GM19043 (cell line): Measurements from ENCODE around the gene AP3B1.

Experiments
- ATAC-seq: cut with Tn5 transposase; IDR thresholded peaks from one replicate; pipeline ENCODE4 v1.9.1; 2021; ENCODE audit warnings: low read depth; ENCODE audit not compliant: unreplicated experiment

AP3B1 gene

DNA sequence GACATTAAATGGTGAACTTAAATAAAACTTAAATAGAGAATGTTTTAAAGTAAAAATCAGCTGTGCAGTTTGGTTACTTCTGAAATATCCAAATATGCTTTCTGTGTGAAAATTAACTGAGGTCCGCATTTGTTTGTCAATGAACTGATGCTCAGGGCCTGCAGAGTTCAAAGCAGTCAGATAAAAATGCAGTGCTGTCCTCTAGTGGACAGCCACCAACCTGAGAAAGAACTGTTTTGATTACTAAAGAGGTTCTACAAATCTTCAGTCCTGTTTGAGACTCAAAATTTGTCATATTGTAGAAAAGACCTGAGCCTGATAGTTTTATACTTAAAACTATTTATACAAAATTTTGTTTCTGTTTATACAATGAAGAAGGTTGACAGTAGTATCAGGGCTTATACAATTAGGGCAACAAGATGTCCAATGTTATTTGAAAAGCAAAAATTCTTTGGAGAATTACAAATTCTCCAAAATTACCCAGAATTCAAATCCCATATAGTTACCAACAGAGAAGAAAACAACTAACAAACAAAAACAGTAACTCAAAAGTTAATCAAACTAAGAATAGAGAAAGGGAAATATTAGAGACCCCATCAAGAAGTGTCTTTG, 286.0 kb downstream of the AP3B1 start:
- no peak for ATAC-seq

DNA sequence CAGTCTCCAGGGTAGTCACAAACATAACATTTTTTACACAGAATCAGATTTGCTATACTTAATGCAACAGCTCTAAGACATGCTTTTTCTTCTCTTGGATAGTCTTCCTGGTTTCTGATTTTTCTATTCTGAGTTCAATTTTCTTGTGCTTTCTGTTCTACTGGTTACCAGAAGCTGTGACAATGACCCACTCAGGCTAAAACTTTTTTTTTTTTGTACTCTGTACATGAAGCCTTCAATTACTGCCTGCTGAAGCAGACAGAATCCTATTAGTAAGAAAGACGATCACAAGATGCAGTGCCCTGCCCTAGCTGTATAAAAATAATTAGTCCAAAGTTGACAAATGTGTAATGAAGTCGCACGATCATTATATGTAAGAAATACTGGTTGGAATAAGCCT, 287.3 kb downstream of the AP3B1 start:
- ATAC-seq: no peak

DNA sequence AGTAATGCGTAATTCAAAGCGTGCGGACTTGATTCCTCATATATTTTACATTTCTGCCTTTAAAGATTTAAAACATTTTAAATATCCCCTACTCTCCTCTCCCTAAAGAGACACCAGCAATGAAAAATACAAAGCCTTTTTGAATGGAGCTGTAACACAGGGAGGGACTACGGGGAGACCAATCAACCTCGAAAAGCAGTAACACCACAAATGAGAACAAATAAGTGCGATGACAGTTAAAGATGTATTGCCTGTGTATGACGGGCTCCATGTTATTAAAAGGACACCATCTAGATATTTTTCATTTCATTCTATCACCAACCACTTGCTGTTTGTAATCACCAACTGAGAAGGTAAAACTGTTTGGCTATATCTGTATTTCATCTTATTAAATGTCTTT, 288.0 kb downstream of the AP3B1 start:
- no peak for ATAC-seq

DNA sequence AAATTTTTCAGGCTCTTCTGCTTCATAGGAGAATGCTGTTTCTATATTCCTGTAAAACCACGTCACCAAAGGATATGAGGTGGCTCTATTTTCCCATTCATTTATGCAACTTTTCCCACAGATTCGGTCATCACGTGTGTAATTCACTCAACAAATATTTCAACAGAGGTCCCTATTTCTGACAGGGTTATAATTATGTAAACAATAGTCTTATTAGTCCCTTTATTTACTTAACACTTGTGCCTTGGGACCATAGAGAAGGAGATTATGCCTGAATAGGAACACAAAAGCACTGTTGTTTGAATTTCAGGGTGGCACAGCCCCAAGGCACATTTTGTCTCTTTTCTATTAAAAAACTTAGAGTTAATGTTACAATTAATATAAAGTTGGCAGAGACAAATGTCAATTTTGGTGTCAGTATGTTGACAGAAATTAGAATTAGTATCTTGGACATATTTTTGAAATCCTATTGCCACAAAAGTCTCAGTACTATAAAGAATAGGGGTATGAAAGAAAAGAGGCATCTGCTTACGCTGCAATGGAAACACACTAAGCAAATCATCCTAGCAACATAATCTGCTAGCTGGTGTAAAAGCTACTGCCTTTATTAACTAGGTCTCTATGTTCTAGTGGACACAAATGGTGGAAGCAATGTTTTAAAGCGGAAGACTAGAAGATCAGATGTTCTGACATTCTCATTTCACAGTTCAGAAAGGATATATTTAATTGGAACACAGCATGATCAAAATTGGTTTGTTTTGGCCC, 289.3 kb downstream of the AP3B1 start:
- no peak for ATAC-seq

DNA sequence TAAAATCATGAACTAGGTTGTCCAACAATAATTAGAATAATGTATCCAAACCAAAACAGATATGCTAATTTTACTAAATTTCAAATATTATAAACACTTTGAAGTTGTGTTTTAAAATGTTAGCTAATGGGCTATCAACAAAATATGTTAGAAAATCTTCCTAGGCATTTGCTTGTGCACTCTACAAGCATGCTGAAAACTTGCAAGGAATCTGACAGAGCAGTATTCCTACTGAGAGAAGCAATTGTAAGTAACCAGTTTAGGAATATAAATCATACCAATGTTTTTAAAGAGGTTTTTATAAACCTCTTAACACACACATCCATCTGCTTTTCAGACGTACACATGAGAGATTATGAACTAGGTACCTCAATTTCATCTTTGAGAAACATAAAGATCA, 289.9 kb downstream of the AP3B1 start:
- ATAC-seq: no peak

DNA sequence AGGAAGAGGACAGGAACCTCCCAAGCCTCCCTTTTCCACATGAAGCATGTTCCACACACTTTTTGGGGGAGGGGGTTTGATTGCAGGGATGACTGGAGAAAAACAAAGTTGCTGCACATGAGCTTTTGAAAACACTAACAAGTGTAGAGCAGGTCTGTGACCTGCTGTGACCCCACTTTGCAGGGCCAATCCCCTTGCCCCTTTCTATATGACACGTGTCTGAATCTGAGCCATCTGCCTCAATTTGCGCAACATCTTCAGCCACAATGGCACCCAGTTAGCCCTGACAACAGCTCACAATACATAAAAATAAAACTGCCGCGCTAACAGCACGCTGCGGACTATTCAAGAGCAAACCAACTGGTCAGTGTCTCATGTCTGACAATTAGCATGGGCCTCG, 290.6 kb downstream of the AP3B1 start:
- ATAC-seq: no peak

DNA sequence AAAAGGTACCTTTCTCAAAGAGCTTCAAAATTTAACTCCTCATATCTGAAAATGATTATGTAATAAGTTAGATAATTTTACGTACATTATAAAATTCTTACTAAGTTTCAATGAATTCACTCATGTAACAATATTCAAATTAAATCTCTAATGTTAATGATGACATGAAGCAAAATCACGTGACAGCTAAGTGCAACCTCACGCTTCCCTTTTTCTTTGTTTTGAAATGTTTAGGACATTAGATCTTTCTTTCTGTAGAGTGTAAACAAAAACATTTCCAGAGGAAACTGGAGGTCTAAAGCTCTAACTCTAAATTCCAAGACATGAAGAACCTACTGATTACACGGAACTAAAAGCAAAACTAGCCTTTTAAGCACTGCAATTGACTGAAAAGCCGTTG, 291.0 kb downstream of the AP3B1 start:
- no peak for ATAC-seq

DNA sequence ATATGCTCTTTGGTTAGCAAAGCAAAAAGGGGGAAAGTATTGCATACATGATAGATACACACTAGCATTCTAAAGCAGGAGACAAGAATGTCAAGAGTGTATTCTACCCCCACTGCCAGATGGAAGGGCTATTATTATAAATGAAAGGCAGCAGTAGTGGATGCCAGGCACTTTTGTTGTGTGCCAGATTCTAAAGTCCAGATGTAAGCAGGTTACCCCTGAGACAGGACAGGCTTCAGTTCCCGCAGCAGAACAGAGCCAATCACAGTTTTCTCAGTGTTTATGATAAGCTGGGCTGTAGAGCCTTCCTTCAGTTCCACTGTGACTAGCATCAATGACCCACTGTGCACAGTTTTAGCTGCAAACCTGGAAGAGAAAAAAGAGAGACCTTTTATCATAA, 291.8 kb downstream of the AP3B1 start:
- ATAC-seq: no peak

DNA sequence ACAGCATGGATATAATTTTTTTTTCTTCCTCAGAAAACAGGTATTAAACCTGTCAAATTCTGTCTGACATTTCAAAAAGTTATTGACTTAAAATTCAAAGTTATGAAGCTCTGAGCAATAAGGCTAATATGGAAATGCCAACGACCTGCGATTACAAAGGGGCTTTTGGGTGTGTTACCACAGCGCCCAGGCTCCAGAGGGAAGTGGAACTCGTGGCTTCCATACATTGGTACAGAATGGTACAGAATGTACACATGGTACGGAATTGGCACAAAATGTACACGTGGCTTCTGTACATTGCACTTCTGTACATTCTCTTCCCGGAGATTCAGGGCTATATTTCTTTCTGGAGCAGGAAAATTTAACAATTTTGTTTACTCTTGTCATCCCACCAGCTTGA, 293.3 kb downstream of the AP3B1 start:
- ATAC-seq: no peak

DNA sequence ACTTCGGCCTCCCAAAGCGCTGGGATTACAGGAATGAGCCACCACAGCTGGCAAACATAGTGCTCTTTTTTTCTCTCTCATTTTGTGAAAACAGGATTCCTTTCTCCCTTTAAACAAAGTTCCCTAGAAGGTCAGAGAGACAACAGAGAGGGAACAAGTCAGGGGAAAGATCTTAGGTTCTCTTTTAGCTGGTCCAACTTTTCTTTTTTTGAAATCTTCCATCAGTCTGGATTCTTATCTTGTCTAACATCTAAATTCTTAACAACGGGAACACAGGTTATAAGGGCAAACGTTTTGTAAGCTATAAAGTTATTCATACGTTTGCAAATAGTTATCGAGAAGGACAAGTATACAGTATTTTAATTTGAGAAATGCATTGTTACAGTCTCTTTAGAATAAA, 294.3 kb downstream of the AP3B1 start:
- no peak for ATAC-seq

DNA sequence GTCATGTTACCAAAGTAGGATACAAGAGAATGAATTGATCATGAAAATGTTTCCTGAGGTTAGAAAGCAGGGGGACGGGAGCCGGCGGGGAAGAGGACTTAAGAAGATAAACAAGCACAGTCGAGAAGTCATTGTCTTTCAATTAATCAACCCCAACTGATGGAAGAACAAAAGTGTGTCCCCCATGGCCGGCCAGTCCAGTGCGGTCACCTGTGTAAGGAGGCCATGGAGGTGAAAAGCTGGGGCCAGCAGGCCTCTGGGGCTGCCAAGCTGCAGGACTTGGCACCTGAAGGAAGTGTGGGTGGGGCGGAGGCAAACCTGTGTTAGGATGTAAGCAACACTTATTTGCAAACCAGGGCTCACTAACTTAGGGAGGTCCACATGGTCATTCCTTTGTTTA, 295.1 kb downstream of the AP3B1 start:
- no peak for ATAC-seq

DNA sequence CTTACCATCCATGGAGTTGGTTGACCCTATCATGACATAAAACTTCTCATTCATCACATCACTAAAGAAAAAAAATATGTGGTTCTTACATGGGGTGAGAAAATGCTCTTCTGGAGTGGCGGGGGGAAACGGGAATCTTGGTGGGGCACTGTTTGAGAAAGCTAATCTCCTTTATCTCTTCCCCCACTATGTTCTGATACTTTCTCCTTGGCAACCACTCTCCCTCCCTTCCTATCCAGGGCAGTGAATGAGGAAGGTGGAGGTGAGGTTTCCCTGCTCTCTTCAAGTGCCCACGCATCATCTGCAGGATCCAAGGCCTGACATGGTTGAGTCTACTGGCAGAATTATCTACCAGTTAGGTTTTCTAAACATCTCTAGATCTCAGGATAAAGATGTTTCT, 297.6 kb downstream of the AP3B1 start:
- ATAC-seq: no peak

DNA sequence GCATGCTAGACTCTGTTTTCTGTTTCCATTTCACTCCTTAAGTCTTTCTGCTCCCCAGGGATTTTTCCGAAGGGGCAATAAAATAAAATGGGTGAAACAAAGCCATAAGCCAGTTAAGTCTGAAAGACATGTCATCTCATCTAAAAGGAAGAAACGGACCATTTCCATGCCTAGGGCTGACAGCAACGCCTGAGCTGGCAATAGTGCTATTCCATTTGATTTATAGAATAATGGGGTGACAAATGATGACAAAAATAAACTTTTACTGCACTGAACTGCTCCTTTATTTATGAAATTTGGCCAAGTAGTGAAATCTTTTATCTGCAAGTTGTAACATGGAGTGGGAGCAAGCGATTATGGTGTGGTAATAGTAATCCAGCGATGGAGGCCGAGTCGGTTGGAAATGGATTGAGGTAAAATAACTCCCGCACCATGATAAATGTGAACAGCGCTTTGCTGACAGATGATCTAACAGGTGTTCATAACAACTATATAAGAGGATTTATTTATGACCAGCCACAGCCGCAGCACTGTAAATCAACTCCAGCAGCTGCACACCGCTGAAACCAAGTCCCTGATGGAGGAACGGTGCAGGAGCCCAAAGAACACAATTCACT, 298.6 kb downstream of the AP3B1 start:
- no peak for ATAC-seq

DNA sequence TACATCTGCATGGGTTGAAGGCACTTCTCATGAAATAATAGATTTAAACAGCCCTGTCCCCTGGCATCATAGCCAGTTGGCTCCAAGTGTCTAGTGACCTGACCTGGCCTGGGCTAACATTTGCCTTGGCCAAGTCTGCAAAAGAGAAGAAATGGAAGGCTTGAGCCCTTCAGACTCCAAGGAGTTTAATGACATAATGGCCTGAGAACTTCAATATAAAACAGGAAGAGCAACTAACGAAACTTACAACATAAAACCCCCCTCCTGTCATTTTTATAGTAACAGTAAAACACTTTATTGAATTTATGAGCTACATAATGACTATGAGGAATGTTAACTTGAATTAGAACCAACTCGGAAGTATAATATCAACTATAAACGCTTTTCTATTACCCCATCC, 299.6 kb downstream of the AP3B1 start:
- no peak for ATAC-seq

DNA sequence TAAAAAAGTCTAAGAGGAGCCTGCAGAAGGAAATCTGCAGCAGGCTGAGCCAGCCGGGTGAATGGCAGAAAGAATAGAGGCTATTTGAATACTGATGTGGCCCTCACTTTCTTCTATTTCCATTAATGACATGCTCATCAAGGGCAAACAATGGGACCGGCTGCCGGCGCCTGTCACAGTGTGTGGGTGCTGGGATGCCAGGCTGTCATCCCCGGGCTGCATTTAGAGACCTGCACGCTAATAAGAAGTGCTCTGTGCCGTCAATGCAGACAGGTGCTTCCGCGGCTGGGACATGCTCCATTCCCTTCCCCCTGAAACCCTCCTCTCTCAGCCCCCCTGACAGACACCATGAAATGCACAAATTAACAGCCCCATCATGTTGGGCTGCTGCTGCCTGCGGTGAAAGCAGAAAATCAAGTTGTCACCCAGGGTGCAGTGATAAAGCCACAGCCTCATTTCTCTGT, 300.6 kb downstream of the AP3B1 start:
- ATAC-seq: no peak

DNA sequence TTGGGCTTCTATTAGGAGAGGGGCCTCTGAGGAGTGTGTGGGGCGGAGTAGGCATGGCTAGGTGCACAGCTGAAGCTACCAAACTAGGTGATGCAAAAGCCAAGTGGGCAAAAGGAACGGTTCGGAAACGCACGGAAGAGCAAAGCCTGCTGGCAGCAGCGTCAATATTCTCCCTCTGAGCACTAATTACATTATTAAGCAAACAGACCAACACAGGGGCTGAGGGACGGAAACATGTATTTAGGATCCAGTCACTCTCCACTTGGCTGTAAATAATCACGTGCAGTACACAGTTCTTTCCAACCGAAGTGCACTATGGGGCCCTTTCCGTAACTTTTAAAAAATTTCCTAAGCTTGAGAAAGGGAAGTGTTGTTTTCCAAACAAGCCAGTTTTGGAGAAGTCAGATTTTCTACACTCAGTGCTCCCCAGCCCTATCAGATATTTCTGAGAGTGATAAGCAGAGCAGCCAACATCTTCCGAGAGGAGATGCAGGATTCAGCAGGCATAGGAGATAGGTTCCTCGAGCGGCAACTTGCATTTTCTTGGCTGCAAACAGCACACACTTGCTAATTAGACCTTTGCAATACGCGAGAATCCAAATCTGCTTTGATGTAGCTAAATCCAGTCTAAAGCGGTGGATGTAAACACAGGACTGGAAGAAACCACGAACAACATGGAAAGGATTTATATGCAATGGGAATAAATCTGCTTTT, 301.2 kb downstream of the AP3B1 start:
- ATAC-seq: no peak

DNA sequence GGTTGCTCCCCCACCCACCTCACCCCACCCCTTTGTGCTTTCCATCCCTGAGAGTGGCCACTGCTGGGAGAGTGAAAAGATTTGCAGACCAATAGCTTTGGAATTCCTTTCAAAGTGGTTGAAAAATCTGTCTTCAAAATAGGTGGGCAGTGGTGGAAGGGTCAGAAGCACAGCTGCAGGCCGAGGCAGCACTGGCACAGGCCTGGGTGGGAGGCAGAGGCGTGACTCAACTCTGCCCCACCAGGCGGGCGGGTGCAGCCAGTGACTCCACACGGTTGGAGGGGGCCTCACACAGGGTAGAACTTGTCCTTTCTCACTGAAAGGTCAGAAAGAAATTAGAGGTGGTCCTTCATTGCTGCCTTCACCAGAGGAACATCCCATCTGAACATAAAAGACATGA, 303.4 kb downstream of the AP3B1 start:
- ATAC-seq: no peak

DNA sequence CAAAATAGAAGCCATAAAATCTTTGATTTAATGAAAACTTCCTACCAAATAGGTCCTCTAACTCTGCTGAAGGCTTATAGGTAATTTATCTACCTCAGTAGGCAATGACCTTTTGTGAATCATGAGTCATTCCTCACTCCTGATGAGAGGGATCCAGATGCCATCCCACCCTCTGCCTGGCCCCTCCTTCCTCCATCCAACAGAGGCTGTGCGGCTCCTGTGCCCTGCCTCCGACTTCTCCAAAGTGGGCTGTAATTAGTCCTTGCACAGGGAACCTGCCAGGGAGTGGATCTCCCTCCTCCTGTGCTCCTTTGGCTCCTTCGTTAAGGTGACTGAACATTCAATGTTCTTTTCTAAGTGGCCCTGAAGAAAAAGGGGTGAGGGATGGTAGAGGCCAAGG, 304.5 kb downstream of the AP3B1 start:
- ATAC-seq: no peak

DNA sequence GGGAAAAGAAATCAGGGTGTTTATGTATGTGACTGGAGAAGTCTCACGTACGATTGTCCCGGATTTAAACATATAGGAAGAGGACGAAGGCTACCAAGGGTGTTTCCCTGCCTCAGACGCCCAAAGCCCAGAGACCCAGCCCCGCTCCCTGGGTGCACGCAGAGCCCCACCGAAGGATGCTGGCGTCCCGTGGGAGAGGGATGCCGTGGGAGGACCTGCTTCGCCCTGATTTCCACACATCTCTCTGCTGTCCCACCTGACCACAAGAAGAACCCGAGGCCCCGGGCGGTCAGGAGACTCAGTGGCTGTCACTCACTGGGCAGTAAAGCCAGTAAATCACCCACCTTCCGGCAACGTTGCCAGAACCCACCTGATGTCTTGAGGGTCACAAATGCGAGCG, 306.5 kb downstream of the AP3B1 start:
- ATAC-seq: no peak

DNA sequence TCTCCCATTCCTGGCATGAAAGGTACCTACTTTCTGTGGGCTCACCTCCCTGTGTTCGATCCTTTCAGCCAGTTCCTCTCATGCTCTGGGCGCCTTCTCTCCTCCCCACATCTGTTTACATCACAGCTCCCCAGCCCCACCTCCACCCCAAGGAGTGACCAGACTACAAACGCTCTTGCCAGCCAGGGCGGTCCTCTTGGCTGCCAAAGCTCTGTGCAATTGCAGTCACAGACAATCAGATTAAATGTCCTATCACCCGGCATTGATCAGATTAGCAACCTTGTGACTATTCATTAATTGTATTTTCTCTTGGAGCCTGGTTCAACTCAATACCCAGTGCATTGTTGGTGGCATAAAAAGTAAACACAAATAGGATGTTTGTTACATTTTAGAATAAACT, 307.2 kb downstream of the AP3B1 start:
- ATAC-seq: no peak

DNA sequence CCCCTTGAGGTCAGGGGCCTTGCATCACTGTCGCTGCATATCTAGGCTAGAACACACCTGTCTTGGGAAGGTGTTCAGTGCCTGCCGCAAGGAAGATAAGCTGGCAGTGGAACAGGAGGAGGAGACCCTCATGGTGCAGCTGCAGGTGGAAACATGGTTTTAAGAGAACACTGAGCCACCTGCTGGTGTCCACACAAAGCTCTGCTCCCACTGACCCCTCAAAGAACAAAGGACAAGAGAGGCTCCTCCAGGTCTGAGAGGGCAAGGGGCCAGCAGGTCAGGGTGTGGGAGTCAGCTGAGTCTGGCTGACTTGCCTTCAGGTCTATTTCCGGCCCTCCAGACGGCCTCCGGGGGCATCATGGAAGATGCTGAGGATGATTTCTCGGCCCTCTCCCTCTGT, 308.2 kb downstream of the AP3B1 start:
- no peak for ATAC-seq
